ENCODE data around the gene SMIM26. TPM values are rescaled to one million over a fixed set of nuclear protein-coding genes. Genes with fewer than 3 reads are reported as not detected.

Gene SMIM26
- total RNA-seq, 1 experiment from 2014 or later, result 56.6 TPM

DNA sequence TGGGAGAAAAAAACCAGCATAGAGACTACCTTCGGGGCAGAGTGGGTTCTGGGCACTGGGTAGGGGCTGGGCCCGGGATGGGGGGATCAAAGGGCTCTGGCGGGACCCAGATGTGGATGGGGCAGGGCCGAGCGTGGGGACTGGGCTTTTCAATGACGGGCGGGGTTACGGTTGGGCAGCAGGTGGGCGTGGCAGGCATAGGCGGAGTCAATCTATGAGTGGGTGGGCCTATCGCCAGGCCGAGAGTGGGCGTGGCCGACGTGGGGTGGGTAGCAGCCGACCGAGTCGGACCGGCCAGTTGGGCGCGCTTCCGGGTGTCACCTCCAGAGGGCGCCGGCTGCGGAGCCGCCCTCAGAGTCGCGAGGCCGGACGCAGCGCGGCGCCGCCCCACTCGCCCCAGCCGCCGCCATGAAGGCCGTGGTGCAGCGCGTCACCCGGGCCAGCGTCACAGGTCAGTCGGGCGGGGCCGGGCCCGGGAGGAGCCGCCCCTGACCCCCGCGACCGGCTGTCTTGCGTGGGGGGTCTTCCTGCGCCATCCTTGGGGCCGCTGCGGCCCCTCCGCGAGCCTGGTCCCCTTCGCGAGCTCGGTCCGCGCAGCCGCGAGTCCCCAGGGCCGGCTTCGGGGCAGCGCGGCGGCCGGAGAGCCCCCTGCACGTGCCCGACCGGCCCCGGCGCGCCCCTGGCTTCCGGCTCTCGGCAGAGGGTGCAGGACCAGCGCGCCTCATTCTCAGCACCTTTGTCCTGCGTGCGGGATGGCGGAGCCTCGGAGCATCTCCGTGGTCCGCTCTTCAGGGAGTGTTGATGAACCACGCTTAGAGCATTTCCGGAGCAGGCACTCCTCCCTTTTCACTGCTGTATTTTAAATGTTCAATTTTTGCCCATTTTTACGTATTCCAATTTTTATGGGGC is 20.7 kb downstream of the SMIM26 start, which contains the start of gene DTD1:
Gene DTD1, plus strand, starts transcription at position 390 of the 909 bp plus-strand sequence. Its CDS starts 19 bp downstream, at position 409.
- no TSS peak for BruUV-seq (replicated peaks)

DNA sequence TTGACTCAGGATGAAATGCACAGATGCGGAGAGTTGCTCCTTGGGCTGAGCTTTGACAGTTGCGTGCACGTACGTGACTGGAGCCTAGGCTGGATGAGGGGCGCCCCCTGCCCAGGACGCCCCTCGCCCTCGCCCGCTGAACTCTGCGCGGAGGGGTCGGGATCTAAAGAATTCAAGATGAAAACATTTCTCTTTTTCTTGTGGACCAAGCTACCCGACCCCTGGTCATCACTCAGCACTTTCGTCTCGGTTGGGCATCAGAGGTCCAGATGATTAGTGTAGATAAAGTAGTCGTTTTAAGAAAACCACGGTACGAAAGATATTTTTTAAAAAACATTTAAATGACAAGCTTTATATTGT is 21.3 kb downstream of the SMIM26 start:
- ChIA-PET POLR2A (ENCODE audit: low non-redundant PET) (no interaction called here), CTCF (no interaction called here)
- Histone ChIP-seq H3K4me1 (ENCODE audit: insufficient read depth, low read length, poor library complexity, severe bottlenecking) (no peaks in the 10 kb centered on the region), H3K4me3 (ENCODE audit: low read depth, low read length, poor library complexity, severe bottlenecking) (peak overlapping the region; percentile 85), H3K27me3 (replicated peaks; ENCODE audit: insufficient read depth, low read depth, low read length, poor library complexity) (no peaks in the 10 kb centered on the region), H3K36me3 (ENCODE audit: insufficient read depth, low read length, poor library complexity, severe bottlenecking) (no peaks in the 10 kb centered on the region), H3K9me3 (ENCODE audit: low read depth, low read length, poor library complexity, severe bottlenecking) (peaks cover 5% of the 10 kb centered on the region), H3K27ac (ENCODE audit: low read depth, low read length, poor library complexity, severe bottlenecking) (peak overlapping the region; percentile 57)
- TF ChIP-seq, protein P1, sequence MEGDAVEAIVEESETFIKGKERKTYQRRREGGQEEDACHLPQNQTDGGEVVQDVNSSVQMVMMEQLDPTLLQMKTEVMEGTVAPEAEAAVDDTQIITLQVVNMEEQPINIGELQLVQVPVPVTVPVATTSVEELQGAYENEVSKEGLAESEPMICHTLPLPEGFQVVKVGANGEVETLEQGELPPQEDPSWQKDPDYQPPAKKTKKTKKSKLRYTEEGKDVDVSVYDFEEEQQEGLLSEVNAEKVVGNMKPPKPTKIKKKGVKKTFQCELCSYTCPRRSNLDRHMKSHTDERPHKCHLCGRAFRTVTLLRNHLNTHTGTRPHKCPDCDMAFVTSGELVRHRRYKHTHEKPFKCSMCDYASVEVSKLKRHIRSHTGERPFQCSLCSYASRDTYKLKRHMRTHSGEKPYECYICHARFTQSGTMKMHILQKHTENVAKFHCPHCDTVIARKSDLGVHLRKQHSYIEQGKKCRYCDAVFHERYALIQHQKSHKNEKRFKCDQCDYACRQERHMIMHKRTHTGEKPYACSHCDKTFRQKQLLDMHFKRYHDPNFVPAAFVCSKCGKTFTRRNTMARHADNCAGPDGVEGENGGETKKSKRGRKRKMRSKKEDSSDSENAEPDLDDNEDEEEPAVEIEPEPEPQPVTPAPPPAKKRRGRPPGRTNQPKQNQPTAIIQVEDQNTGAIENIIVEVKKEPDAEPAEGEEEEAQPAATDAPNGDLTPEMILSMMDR (conservative IDR thresholded peaks at IDR 0.05; ENCODE audit: low read depth, low read length), result no peak
- TF ChIP-seq EZH2 (IDR thresholded peaks at IDR 0.05; ENCODE audit: borderline replicate concordance, low read depth, low read length, poor library complexity, severe bottlenecking), result no peak
- BruUV-seq (replicated peaks), result no TSS peak
- DNase-seq (ENCODE audit: low spot score), result no peak
- intact Hi-C loops (cut with micrococcal nuclease; ENCODE audit: unreplicated experiment), result no loop called here

More for the DNA sequence above, 20.7 kb downstream of the SMIM26 start, which contains the start of gene DTD1:
- TF ChIP-seq, protein P1 (conservative IDR thresholded peaks at IDR 0.05; ENCODE audit: low read depth, low read length), result peak; percentile 64
- no peak for TF ChIP-seq EZH2 (IDR thresholded peaks at IDR 0.05; ENCODE audit: borderline replicate concordance, low read depth, low read length, poor library complexity, severe bottlenecking)
- DNase-seq (ENCODE audit: low spot score), result peak; percentile 87
- Histone ChIP-seq H3K36me3 (ENCODE audit: insufficient read depth, low read length, poor library complexity, severe bottlenecking) (no peaks in the 10 kb centered on the region), H3K4me1 (ENCODE audit: insufficient read depth, low read length, poor library complexity, severe bottlenecking) (no peaks in the 10 kb centered on the region), H3K4me3 (ENCODE audit: low read depth, low read length, poor library complexity, severe bottlenecking) (peak within 1 kb of the TSS; percentile 85), H3K27me3 (replicated peaks; ENCODE audit: insufficient read depth, low read depth, low read length, poor library complexity) (no peaks in the 10 kb centered on the region), H3K9me3 (ENCODE audit: low read depth, low read length, poor library complexity, severe bottlenecking) (peaks cover 5% of the 10 kb centered on the region), H3K27ac (ENCODE audit: low read depth, low read length, poor library complexity, severe bottlenecking) (peak within 1 kb of the TSS; percentile 57)
- ChIA-PET CTCF (no interaction called here), POLR2A (ENCODE audit: low non-redundant PET) (no interaction called here)
- intact Hi-C loops (cut with micrococcal nuclease; ENCODE audit: unreplicated experiment), result no loop called here

DNA sequence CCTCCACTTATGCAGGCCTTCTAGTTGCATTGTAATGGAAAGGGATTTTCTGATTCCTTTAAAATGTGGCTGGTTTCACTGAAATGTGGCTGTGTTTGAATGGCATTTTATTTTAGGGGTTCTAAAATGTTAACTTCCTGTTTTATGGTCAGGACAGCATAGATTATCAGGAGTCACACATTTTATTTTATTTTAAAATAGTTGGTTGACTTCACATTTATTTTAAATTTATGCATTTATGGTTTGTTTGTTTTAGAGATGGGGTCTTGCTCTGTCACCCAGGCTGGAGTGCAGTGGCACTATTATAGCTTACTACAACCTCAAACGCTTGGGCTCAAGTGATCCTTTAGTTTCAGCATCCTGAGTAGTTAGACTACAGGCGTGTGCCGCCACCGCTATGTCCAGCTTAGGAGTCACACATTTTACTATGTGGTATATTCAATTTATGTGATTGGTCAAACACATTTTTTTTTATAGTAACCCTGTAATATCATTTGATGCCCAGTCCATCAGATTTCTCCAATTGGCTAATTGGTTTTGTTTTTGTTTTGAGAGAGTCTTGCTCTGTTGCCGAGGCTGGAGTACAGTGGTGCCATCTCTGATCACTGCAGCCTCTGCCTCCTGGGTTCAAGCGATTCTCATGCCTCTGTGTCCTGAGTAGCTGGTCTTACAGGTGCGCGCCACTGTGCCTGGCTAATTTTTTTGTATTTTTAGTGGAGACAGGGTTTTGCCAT is 22.9 kb downstream of the SMIM26 start:
- intact Hi-C loops (cut with micrococcal nuclease; ENCODE audit: unreplicated experiment), result no loop called here
- CTCF ChIA-PET, result no interaction called here
- no peak overlapping the region for H3K27ac ChIP-seq (ENCODE audit: low read depth, low read length, poor library complexity, severe bottlenecking)
- no peak overlapping the region for H3K4me3 ChIP-seq (ENCODE audit: low read depth, low read length, poor library complexity, severe bottlenecking)
- DNase-seq (ENCODE audit: low spot score), result no peak
- H3K27me3 ChIP-seq (replicated peaks; ENCODE audit: insufficient read depth, low read depth, low read length, poor library complexity), result no peaks in the 10 kb centered on the region
- H3K9me3 ChIP-seq (ENCODE audit: low read depth, low read length, poor library complexity, severe bottlenecking), result peaks cover 5% of the 10 kb centered on the region
- no peaks in the 10 kb centered on the region for H3K4me1 ChIP-seq (ENCODE audit: insufficient read depth, low read length, poor library complexity, severe bottlenecking)
- H3K36me3 ChIP-seq (ENCODE audit: insufficient read depth, low read length, poor library complexity, severe bottlenecking), result no peaks in the 10 kb centered on the region
- no peak for TF ChIP-seq EZH2 (IDR thresholded peaks at IDR 0.05; ENCODE audit: borderline replicate concordance, low read depth, low read length, poor library complexity, severe bottlenecking)
- TF ChIP-seq, protein P1 (conservative IDR thresholded peaks at IDR 0.05; ENCODE audit: low read depth, low read length), result no peak
- POLR2A ChIA-PET (ENCODE audit: low non-redundant PET), result interaction anchor here (0.7 kb wide), 1 partner anchor 1463 kb away, joined by 3 read pairs; no protein-coding TSS in a partner anchor
- no TSS peak for BruUV-seq (replicated peaks)

Data from A673 (cell line).